ENCODE data around the gene AMIGO3. TPM values are rescaled to one million over a fixed set of nuclear protein-coding genes. Genes with fewer than 3 reads are reported as not detected.

Gene AMIGO3
- total RNA-seq, 1 experiment from 2014 or later, result not detected

- H3K4me3 Mint-ChIP-seq (ENCODE audit: unreplicated experiment), result no peak overlapping the region
- BruUV-seq (replicated peaks), result no TSS peak
- POLR2A ChIA-PET, result no interaction called here
- CTCF ChIA-PET, result interaction anchor here (0.6 to 1.1 kb wide), 6 partner anchors 8 to 203 kb away, joined by 3 to 5 read pairs (median 3); no protein-coding TSS in a partner anchor
- H3K9me3 Mint-ChIP-seq (ENCODE audit: unreplicated experiment), result no peaks in the 10 kb centered on the region
- H3K4me1 Mint-ChIP-seq (ENCODE audit: insufficient read depth, unreplicated experiment), result peaks cover 14% of the 10 kb centered on the region
- peak; percentile 90 for TF ChIP-seq CTCF (IDR thresholded peaks at IDR 0.05; ENCODE audit: unreplicated experiment)
- intact Hi-C loops (cut with micrococcal nuclease), result loop anchor here (1.0 kb wide), 2 partner anchors 136 to 203 kb away; no protein-coding TSS in a partner anchor
- peak; percentile 79 for DNase-seq (ENCODE audit: unreplicated experiment)
- H3K27me3 Mint-ChIP-seq (ENCODE audit: insufficient read depth, unreplicated experiment), result no peaks in the 10 kb centered on the region
- H3K36me3 Mint-ChIP-seq (ENCODE audit: insufficient read depth, unreplicated experiment), result no peaks in the 10 kb centered on the region
- H3K27ac Mint-ChIP-seq (ENCODE audit: low read depth, unreplicated experiment), result no peak overlapping the region
These were observed 16.0 kb downstream of the AMIGO3 start for GRCh38 chr3:49703443-49703927.

GRCh38 chr3:49702672-49703071 lies 16.8 kb downstream of the AMIGO3 start:
- POLR2A ChIA-PET, result interaction anchor here (0.6 kb wide), 1 partner anchor 12 kb away, joined by 3 read pairs; no protein-coding TSS in a partner anchor
- H3K4me3 Mint-ChIP-seq (ENCODE audit: unreplicated experiment), result no peak overlapping the region
- intact Hi-C loops (cut with micrococcal nuclease), result loop anchor here (1.0 kb wide), 2 partner anchors 137 to 204 kb away; no protein-coding TSS in a partner anchor

GRCh38 chr3:49701388-49702077 lies 18.0 kb downstream of the AMIGO3 start:
- ChIA-PET POLR2A (interaction anchor here (1.8 kb wide), 1 partner anchor 22 kb away, joined by 4 read pairs; the partner anchor contains the start of gene GMPPB), CTCF (interaction anchor here (0.6 to 2.4 kb wide), 15 partner anchors 9 to 732 kb away, joined by 3 to 15 read pairs (median 3); partner anchors contain the start of gene IP6K1)
- no peak overlapping the region for H3K4me3 Mint-ChIP-seq (ENCODE audit: unreplicated experiment)
- no peaks in the 10 kb centered on the region for H3K9me3 Mint-ChIP-seq (ENCODE audit: unreplicated experiment)
- TF ChIP-seq CTCF (IDR thresholded peaks at IDR 0.05; ENCODE audit: unreplicated experiment), result no peak
- H3K36me3 Mint-ChIP-seq (ENCODE audit: insufficient read depth, unreplicated experiment), result peaks cover 4% of the 10 kb centered on the region
- BruUV-seq (replicated peaks), result no TSS peak
- no peaks in the 10 kb centered on the region for H3K27me3 Mint-ChIP-seq (ENCODE audit: insufficient read depth, unreplicated experiment)
- no peak overlapping the region for H3K27ac Mint-ChIP-seq (ENCODE audit: low read depth, unreplicated experiment)
- DNase-seq (ENCODE audit: unreplicated experiment), result no peak
- intact Hi-C loops (cut with micrococcal nuclease), result no loop called here
- no peaks in the 10 kb centered on the region for H3K4me1 Mint-ChIP-seq (ENCODE audit: insufficient read depth, unreplicated experiment)

More at GRCh38 chr3:49702672-49703071, 16.8 kb downstream of the AMIGO3 start:
- Mint-ChIP-seq H3K27me3 (ENCODE audit: insufficient read depth, unreplicated experiment) (no peaks in the 10 kb centered on the region), H3K27ac (ENCODE audit: low read depth, unreplicated experiment) (no peak overlapping the region), H3K4me1 (ENCODE audit: insufficient read depth, unreplicated experiment) (peaks cover 11% of the 10 kb centered on the region), H3K36me3 (ENCODE audit: insufficient read depth, unreplicated experiment) (no peaks in the 10 kb centered on the region), H3K9me3 (ENCODE audit: unreplicated experiment) (no peaks in the 10 kb centered on the region)
- no TSS peak for BruUV-seq (replicated peaks)
- CTCF ChIA-PET, result interaction anchor here (0.6 to 2.4 kb wide), 4 partner anchors 10 to 188 kb away, joined by 3 to 15 read pairs (median 4); no protein-coding TSS in a partner anchor
- no peak for TF ChIP-seq CTCF (IDR thresholded peaks at IDR 0.05; ENCODE audit: unreplicated experiment)
- DNase-seq (ENCODE audit: unreplicated experiment), result no peak

- CTCF ChIA-PET, result interaction anchor here (0.7 to 2.4 kb wide), 9 partner anchors 9 to 731 kb away, joined by 3 to 15 read pairs (median 3); partner anchors contain the start of gene IP6K1
- intact Hi-C loops (cut with micrococcal nuclease), result no loop called here
- Mint-ChIP-seq H3K4me3 (ENCODE audit: unreplicated experiment) (no peak overlapping the region), H3K36me3 (ENCODE audit: insufficient read depth, unreplicated experiment) (peaks cover 7% of the 10 kb centered on the region), H3K27ac (ENCODE audit: low read depth, unreplicated experiment) (no peak overlapping the region), H3K27me3 (ENCODE audit: insufficient read depth, unreplicated experiment) (no peaks in the 10 kb centered on the region), H3K4me1 (ENCODE audit: insufficient read depth, unreplicated experiment) (no peaks in the 10 kb centered on the region), H3K9me3 (ENCODE audit: unreplicated experiment) (no peaks in the 10 kb centered on the region)
- no TSS peak for BruUV-seq (replicated peaks)
- TF ChIP-seq CTCF (IDR thresholded peaks at IDR 0.05; ENCODE audit: unreplicated experiment), result peak; percentile 13
- POLR2A ChIA-PET, result interaction anchor here (1.8 kb wide), 1 partner anchor 23 kb away, joined by 4 read pairs; the partner anchor contains the start of gene GMPPB
- no peak for DNase-seq (ENCODE audit: unreplicated experiment)
These were observed 18.9 kb downstream of the AMIGO3 start for GRCh38 chr3:49700453-49701128.
